ENCODE results near the gene NUDT13. TPM values are rescaled to one million over a fixed set of nuclear protein-coding genes. Genes with fewer than 3 reads are reported as not detected.

NUDT13 gene
- total and polyA plus RNA-seq, 9 of the 15 experiments (the other 6 are each of a cell fraction or from before 2014, with no cell fraction given) = 4.7 to 11.1 (median 5.6) TPM

GRCh38 chr10:73131301-73131700 lies 21.0 kb downstream of the NUDT13 start:
- WGBS (ENCODE audit: insufficient coverage, low coverage, missing lambda C conversion rate) = 55% methylated on average over 2 of the region's 2 CpGs
- no peak for TF ChIP-seq ATF2 (CRISPR knock-in tag; IDR thresholded peaks at IDR 0.05)
- no peak for TF ChIP-seq HOMEZ (CRISPR knock-in tag; IDR thresholded peaks at IDR 0.05)
- no peak for TF ChIP-seq SNIP1 (IDR thresholded peaks at IDR 0.05; ENCODE audit: low read depth)
- no peak for TF ChIP-seq BRF1 (IDR thresholded peaks at IDR 0.05; ENCODE audit: borderline replicate concordance, extremely low read depth, insufficient read length)
- TF ChIP-seq ZNF785 (CRISPR knock-in tag; IDR thresholded peaks at IDR 0.05) = no peak
- TF ChIP-seq NFIC (IDR thresholded peaks at IDR 0.05) = no peak
- no peak for TF ChIP-seq SFPQ (IDR thresholded peaks at IDR 0.05; ENCODE audit: low read depth, low read length)
- no peak for TF ChIP-seq GABPB2 (CRISPR knock-in tag; conservative IDR thresholded peaks at IDR 0.05)
- TF ChIP-seq KLF6 (CRISPR knock-in tag; IDR thresholded peaks at IDR 0.05; ENCODE audit: borderline replicate concordance) = no peak
- no peak for TF ChIP-seq ATF3 (IDR thresholded peaks at IDR 0.05)
- TF ChIP-seq ATF3 (CRISPR knock-in tag; conservative IDR thresholded peaks at IDR 0.05) = no peak
- no peak for TF ChIP-seq HDAC2 (IDR thresholded peaks at IDR 0.05)
- no peak for TF ChIP-seq RCOR1 (IDR thresholded peaks at IDR 0.05; ENCODE audit: borderline replicate concordance in 1 of 2, low read depth in 2 of 2, low read length in 2 of 2)
- no peak for TF ChIP-seq PHB (CRISPR knock-in tag; IDR thresholded peaks at IDR 0.05)
- TF ChIP-seq, protein P1, sequence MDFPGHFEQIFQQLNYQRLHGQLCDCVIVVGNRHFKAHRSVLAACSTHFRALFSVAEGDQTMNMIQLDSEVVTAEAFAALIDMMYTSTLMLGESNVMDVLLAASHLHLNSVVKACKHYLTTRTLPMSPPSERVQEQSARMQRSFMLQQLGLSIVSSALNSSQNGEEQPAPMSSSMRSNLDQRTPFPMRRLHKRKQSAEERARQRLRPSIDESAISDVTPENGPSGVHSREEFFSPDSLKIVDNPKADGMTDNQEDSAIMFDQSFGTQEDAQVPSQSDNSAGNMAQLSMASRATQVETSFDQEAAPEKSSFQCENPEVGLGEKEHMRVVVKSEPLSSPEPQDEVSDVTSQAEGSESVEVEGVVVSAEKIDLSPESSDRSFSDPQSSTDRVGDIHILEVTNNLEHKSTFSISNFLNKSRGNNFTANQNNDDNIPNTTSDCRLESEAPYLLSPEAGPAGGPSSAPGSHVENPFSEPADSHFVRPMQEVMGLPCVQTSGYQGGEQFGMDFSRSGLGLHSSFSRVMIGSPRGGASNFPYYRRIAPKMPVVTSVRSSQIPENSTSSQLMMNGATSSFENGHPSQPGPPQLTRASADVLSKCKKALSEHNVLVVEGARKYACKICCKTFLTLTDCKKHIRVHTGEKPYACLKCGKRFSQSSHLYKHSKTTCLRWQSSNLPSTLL (IDR thresholded peaks at IDR 0.05) = no peak
- TF ChIP-seq ERF (CRISPR knock-in tag; IDR thresholded peaks at IDR 0.05) = no peak
- H3K9me1 ChIP-seq (ENCODE audit: control insufficient read depth, insufficient read depth, low read length) = no peaks in the 10 kb centered on the region
- BruUV-seq (replicated peaks) = no TSS peak
- H3K27ac ChIP-seq (ENCODE audit: extremely low read depth, low read depth, low read length) = no peak overlapping the region
- intact Hi-C loops (cut with micrococcal nuclease) = no loop called here
- no peak overlapping the region for H3K9ac ChIP-seq (ENCODE audit: insufficient read depth in 1 of 2, low read depth in 2 of 2, low read length in 2 of 2)
- no peak for ATAC-seq
- no peaks in the 10 kb centered on the region; the same call in 2 of the 3 replicates for H3K79me2 ChIP-seq (ENCODE audit: control insufficient read depth, insufficient read depth, low read length)
- H4K20me1 ChIP-seq (replicated peaks; ENCODE audit: control insufficient read depth, insufficient read depth, low read length) = no peaks in the 10 kb centered on the region
- H3K9me3 ChIP-seq (replicated peaks; ENCODE audit: control insufficient read depth, insufficient read depth, low read depth, low read length) = no peaks in the 10 kb centered on the region
- POLR2A ChIA-PET = interaction anchor here (0.6 to 1.0 kb wide), 2 partner anchors 14 to 18 kb away, joined by 3 to 6 read pairs; no protein-coding TSS in a partner anchor
- no peak for FAIRE-seq
- H3K4me2 ChIP-seq (ENCODE audit: insufficient read depth, low read length) = no peak overlapping the region
- no peaks in the 10 kb centered on the region for H3K27me3 ChIP-seq (ENCODE audit: control insufficient read depth in 2 of 2, insufficient read depth in 2 of 2, low read length in 2 of 2)
- CTCF ChIA-PET (ENCODE audit: low intra/inter-chr PET ratio) = no interaction called here
- H3K4me3 ChIP-seq = no peak overlapping the region
- H3K36me3 ChIP-seq (ENCODE audit: control insufficient read depth, insufficient read depth, low read length) = peaks cover 74% of the 10 kb centered on the region
- H3K4me1 ChIP-seq (replicated peaks in 1 of 2; ENCODE audit: control insufficient read depth in 2 of 2, insufficient read depth in 2 of 2, low read length in 2 of 2) = no peaks in the 10 kb centered on the region
- no peak for DNase-seq (ENCODE audit: extremely low read depth in 1 of 4, low spot score in 3 of 4)
- in situ Hi-C loops (cut with MboI) = no loop called here
- no peak overlapping the region for H2AFZ ChIP-seq (ENCODE audit: low read depth, low read length)

All from K562 (cell line).